HG03060 (cell line): Measurements from ENCODE around the gene CCDC63.

Experiments
- ATAC-seq: cut with Tn5 transposase; IDR thresholded peaks from one replicate; pipeline ENCODE4 v1.9.1; 2021; ENCODE audit warnings: low read depth, moderate number of reproducible peaks; ENCODE audit not compliant: unreplicated experiment

Gene CCDC63

GRCh38 chr12:110880651-110881050, 33.9 kb downstream of the CCDC63 start:
- ATAC-seq: no peak

GRCh38 chr12:110883251-110883650, 36.5 kb downstream of the CCDC63 start:
- ATAC-seq: no peak

DNA sequence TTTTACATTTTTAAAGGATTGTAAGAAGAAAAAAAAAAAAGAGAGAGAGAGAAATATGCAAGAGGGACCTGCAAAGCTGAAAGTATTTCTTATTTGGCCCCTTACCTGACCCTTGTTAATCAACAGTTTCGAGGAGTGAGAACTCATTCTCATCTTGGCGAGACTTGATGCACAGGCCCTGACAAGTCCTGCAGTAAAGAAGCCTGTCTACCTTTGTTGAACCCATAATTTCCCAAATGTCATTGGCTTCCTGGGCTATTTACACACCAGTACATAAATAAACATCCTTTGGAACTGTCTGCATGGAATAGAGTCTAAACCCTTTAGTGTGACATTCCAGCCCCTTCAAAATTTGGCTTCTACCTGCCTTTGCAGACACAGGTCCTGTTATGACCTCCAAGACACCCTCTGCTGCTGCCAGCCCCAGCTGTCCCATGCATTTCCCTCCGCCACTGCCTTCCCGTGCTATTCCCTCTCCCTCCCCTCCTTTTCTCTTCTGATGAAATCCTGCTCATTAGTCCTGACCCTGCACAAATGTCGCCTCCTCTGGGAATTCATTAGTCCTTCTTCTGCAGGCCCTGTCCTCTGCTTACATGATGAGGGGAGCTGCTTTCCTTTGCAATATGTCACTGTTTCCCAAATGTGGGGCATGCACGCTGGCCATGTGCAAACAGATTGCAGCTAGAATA, 38.5 kb downstream of the CCDC63 start:
- no peak for ATAC-seq

- no peak for ATAC-seq
These were observed 41.6 kb downstream of the CCDC63 start for GRCh38 chr12:110888256-110888991.

DNA sequence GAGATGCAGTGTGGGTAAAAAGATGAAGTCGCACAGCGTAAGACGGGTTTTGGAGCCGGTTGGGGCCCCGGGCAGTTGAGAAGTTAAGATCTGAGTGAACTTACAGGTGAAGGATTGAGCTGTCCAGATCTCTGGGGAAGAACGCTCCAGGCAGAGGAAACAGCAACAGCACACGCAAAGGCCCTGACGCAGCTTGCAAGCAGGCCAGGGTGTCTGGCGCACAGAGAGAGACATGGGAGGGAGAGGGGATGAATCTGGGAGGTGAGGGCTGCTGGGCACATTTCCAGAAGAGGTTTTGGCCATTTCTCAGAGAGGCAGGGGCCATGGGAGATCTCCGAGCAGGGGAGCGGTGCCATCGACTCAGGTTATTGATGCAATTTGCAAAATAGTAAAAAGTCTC, 42.6 kb downstream of the CCDC63 start:
- no peak for ATAC-seq

GRCh38 chr12:110893956-110894355, 47.2 kb downstream of the CCDC63 start:
- no peak for ATAC-seq

- ATAC-seq: no peak
These were observed 49.8 kb downstream of the CCDC63 start for GRCh38 chr12:110896559-110896958.

- no peak for ATAC-seq
These were observed 54.6 kb downstream of the CCDC63 start for GRCh38 chr12:110901401-110901800.

DNA sequence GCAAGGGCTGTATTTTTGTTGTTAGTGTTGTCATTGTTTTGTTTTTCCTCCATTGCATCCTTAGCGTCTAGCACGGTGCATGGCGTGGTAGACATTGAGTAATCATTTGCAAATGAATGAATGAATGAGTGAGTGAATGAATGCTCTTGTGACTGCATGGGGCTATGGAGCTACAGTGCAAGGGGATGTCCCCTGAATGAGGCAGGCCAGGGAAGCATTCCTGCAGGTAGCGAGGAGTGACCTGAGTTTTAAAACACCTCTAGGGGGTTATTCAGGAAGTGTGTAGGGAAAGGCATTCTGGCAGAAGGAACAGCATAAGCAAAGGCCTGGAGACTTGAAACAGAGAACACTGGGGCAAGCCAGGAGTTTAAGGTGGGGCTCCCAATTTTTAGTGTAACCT, 56.7 kb downstream of the CCDC63 start:
- no peak for ATAC-seq

GRCh38 chr12:110906083-110906482, 59.3 kb downstream of the CCDC63 start:
- ATAC-seq: no peak

DNA sequence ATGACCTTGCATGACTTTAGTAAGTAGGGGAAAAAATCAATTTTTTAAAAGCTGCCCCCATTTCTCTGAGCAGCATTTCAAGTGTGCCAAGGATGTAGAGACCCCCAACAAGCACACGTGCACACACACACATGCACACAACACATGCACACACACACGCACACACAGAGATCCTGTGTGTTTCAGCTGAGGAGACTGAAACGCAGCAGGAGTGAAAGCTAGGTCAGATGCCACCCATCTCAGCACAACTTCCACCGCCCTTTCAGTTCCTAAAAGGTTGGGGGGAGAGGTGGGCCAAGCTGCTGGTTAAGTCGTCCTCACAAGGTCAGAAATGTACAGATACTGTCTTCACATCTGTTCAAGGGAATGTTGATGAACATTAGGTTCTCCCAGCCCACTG, 59.7 kb downstream of the CCDC63 start:
- no peak for ATAC-seq

- ATAC-seq: no peak
These were observed 60.2 kb downstream of the CCDC63 start for GRCh38 chr12:110906985-110907384.

DNA sequence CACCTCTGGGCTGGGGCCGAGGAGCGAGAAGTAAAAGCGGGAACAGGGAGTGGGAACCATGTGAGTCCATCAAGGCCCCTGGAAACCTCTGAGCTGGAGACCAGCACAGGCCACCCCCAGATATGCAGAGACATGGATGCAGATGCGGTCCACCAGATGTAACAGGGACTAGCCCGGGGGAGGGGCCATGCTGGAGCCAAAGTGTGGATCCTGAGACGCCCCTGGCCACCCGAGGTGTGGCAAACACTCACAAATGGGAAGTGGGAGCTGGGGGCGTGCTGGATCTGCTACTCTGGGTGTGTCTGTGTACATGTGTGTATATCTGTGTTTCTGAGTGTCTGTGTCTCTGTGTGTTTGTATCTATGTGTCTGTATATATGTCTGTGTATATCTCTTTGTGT, 60.8 kb downstream of the CCDC63 start:
- no peak for ATAC-seq

- ATAC-seq: no peak
These were observed 61.8 kb downstream of the CCDC63 start for GRCh38 chr12:110908377-110909152.

DNA sequence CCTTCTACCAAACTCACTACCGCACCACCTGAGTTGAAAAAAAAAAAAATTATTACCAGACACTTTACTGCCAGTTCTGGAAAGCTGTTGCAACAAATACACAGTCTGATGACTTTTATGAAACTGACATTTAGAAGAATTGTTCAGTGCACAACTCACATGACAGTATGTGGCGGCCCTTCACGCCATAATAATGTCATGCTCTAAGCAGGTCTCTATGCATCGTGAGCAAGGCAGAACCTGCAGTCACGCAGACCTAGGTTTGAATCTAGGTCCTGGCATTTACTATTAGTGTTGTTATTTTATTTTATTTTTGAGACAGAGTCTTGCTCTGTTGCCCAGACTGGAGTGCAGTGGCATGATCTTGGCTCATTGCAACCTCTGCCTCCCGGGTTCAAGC, 65.5 kb downstream of the CCDC63 start:
- ATAC-seq: no peak

DNA sequence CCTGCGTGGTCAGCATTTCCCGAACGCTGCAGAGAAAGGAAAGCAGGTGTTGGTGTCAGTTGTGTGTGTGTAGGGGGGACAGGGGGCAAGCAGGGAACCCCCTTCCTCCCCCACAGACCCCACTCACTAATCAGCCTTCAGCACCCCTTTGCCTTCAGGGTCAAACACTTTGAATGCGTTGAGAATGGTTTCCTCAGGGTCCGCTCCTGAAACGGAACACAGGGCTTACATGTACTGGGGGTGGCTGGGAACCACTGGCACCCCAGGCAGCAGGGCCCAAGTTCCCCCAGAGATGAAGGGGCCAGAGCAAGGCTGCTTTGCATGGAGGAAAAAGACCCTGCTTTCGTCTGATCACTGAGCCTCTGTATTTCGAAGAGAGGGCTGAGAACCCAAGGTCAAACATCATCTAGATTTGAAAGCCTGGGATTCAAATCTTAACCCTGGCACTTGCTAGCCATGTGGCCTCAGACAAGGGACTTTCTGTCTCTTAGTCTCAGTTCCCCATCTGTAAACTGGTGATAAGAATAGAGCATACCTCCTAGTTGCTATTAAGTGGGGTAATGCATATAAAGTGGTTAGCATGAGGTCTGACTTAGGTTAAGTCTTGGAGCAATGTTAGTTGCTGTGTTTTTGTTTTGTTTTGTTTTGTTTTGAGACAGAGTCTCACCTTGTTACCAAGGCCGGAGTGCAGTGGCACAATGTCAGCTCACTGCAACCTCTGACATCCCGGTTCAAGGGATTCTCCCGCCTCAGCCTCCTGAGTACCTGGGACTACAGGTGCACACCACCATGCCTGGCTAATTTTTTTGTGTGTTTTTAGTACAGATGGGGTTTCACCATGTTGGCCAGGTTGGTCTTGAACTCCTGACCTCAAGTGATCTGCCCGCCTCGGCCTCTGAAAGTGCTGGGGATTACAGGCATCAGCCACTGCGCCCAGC, 66.6 kb downstream of the CCDC63 start:
- ATAC-seq: peak; percentile 99

DNA sequence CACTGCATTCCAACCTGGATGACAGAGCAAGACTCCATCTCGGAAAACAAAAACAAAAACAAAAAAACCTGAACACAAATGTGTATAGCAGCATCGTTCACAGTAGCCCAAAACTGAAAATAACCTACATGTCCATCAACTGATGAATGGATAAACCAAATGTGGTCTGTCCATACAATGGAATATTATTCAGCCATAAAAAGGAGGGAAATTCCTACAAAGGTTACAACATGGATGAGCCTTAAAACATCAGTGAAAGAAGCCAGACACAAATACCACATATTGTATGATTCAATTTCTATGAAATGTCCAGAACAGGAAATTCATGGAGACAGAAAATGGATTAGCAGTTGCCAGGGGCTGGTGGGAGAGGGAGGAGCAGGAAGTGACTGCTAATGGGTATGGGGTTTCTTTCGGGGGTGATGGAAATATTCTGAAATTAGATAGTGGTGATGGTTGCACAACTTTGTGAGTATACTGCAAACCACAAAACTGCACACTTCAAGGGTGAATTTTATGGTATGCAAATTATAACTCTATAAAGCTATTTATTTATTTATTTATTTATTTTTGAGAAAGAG, 69.6 kb downstream of the CCDC63 start:
- no peak for ATAC-seq

DNA sequence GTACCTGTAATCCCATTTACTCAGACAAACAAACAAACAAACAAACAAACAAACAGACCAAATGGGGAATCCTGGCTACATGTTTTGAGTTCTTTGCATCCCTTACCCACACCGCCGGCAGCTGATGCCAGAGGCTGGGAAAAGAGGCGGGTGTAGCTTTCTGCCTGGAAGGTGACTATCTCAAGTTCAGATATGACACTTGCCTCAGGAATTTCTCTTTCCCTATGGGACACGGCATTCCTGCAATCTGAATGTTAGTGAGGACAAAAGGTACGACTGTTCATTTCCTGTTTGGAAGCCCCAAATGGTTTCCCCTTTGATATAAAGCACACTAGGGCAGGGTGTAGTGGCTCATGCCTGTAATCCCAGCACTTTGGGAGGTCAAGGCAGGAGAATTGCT, 70.7 kb downstream of the CCDC63 start:
- no peak for ATAC-seq

DNA sequence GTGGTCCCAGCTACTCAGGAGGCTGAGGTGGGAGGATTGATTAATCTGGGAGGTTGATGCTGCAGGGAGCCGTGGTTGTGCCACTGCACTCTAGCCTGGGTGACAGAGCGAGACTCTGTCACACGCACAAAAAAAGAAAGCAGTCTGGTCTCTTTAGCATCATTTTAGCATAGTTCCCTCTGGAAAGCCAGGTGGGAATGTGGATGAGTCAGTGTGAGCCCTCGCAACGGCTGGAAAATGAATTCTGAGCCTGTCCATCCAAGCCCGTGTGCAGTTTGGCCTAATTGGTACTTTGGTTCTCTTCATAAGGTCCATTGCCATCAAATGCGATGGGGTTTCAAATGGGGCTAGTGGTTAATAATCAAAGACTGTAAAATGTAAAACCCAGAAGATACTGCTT, 71.2 kb downstream of the CCDC63 start:
- ATAC-seq: no peak

DNA sequence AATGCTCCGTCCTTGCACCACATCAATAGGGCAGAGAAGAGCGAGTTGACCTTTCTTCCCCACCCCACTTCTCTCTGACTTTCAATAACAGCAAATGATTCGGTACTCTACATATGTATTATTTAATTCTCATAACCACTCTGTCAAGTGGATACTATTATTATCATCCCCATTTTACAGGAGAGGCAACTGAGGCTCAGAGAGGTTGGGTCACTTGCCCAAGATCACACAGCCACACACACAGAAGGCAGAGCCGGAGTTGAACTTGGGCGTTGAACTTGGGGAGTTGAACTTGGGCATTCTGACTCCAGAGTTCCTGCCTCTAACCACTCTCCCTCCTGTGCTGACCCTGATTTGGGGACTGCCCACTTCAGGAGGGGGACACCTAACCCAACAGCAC, 72.9 kb downstream of the CCDC63 start:
- no peak for ATAC-seq
